ENCODE data around the gene SLC22A17. TPM values are rescaled to one million over a fixed set of nuclear protein-coding genes. Genes with fewer than 3 reads are reported as not detected.
"Not testable (repeated sequence)": the region's sequence is repeated elsewhere in the genome, so short reads cannot be mapped to it uniquely, and the experiment has no call there.

Gene SLC22A17
- total and polyA plus RNA-seq, 9 of the 15 experiments (the other 6 are each of a cell fraction or from before 2014, with no cell fraction given): 0.07 to 0.09 TPM; not detected in 7

DNA sequence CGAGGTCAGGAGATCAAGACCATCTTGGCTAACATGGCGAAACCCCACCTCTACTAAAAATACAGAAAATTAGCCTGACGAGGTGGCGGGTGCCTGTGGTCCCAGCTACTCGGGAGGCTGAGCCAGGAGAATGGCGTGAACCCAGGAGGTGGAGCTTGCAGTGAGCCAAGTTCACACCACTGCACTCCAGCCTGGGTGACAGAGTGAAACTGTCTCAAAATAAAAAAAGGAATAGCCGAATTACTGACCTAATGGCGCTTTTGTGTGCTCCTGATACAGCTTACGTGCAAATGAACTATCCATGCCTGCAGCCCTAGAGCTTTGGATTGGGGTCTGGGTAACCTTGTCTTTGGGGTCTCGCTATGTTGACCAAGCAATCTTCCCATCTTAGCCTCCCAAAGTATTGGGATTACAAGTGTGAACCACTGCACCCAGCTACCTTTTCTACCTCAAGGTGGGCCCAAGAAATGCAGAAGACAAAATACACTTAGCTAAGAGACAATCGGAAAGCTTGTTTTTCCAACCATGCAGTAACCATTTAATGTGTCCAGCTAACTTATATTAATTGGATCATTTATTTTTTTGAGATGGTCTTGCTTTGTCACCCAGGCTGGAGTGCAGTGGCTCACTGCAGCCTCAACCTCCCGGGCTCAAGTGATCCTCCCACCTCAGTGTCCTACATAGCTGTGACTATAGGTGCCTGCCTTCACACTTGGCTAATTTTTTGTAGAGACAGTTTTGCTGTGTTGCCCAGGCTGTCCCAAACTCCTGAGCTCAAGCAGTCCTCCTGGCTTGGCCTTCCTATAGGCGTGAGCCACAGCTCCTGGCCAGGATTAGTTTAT is 26.0 kb downstream of the SLC22A17 start (continued):
- TF ChIP-seq STAT6 (CRISPR knock-in tag; IDR thresholded peaks at IDR 0.05) (no peak), THRA (IDR thresholded peaks at IDR 0.05) (no peak), PHB (CRISPR knock-in tag; IDR thresholded peaks at IDR 0.05) (0 out of 2 replicates have a peak, but pooled peaks have one; percentile 19), PURB (CRISPR knock-in tag; IDR thresholded peaks at IDR 0.05; ENCODE audit: low read depth) (no peak), POLR2G (IDR thresholded peaks at IDR 0.05; ENCODE audit: low read depth, low read length) (peak; percentile 32), FOXP1 (CRISPR knock-in tag; IDR thresholded peaks at IDR 0.05) (no peak), ZNF696 (CRISPR knock-in tag; conservative IDR thresholded peaks at IDR 0.05) (peak; percentile 56; the same call in 1 of the 2 replicates), ZNF253 (CRISPR knock-in tag; conservative IDR thresholded peaks at IDR 0.05) (0 out of 2 replicates have a peak, but pooled peaks have one; percentile 35), POLR2A (conservative IDR thresholded peaks at IDR 0.05) (peak; percentile 68), NFRKB (IDR thresholded peaks at IDR 0.05; ENCODE audit: low read depth) (no peak), POLR2AphosphoS5 (IDR thresholded peaks at IDR 0.05; ENCODE audit: control insufficient read depth, insufficient read depth, low read depth, low read length) (peak; percentile 68; the same call in 1 of the 2 replicates)
- TF ChIP-seq, protein P1, sequence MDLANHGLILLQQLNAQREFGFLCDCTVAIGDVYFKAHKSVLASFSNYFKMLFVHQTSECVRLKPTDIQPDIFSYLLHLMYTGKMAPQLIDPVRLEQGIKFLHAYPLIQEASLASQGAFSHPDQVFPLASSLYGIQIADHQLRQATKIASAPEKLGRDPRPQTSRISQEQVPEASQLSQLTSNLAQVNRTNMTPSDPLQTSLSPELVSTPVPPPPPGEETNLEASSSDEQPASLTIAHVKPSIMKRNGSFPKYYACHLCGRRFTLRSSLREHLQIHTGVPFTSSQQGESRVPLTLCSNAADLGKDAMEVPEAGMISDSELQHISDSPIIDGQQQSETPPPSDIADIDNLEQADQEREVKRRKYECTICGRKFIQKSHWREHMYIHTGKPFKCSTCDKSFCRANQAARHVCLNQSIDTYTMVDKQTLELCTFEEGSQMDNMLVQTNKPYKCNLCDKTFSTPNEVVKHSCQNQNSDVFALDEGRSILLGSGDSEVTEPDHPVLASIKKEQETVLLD (IDR thresholded peaks at IDR 0.05): no peak

GRCh38 chr14:23325746-23326145 is 26.9 kb downstream of the SLC22A17 start:
- H3K4me2 ChIP-seq (ENCODE audit: insufficient read depth, low read length); CTCF ChIA-PET (ENCODE audit: low intra/inter-chr PET ratio); H4K20me1 ChIP-seq (replicated peaks; ENCODE audit: control insufficient read depth, insufficient read depth, low read length); ATAC-seq; H3K9me3 ChIP-seq (replicated peaks; ENCODE audit: control insufficient read depth, insufficient read depth, low read depth, low read length); BruUV-seq (replicated peaks); H3K4me1 ChIP-seq (replicated peaks in 1 of 2; ENCODE audit: control insufficient read depth in 2 of 2, insufficient read depth in 2 of 2, low read length in 2 of 2); DNase-seq (ENCODE audit: extremely low read depth in 1 of 4, low spot score in 3 of 4); H3K27ac ChIP-seq (ENCODE audit: extremely low read depth, low read depth, low read length); H3K9me1 ChIP-seq (ENCODE audit: control insufficient read depth, insufficient read depth, low read length); H3K4me3 ChIP-seq; H3K27me3 ChIP-seq (ENCODE audit: control insufficient read depth in 2 of 2, insufficient read depth in 2 of 2, low read length in 2 of 2); FAIRE-seq; in situ Hi-C loops (cut with MboI); H2AFZ ChIP-seq (ENCODE audit: low read depth, low read length); H3K9ac ChIP-seq (ENCODE audit: insufficient read depth in 1 of 2, low read depth in 2 of 2, low read length in 2 of 2): not testable (repeated sequence)
- Histone ChIP-seq H3K36me3 (ENCODE audit: control insufficient read depth, insufficient read depth, low read length) (peaks cover 43% of the 10 kb centered on the region; the same call in 2 of the 3 replicates), H3K79me2 (ENCODE audit: control insufficient read depth, insufficient read depth, low read length) (peaks cover 29% of the 10 kb centered on the region)
- WGBS (ENCODE audit: insufficient coverage, low coverage, missing lambda C conversion rate): 95% methylated on average over 3 of the region's 5 CpGs
- intact Hi-C loops (cut with micrococcal nuclease): loop anchor here (5.0 to 10.0 kb wide), 3 partner anchors 129 to 558 kb away; partner anchors contain the start of genes OXA1L, THTPA and ZFHX2
- POLR2A ChIA-PET: interaction anchor here (0.6 to 1.6 kb wide), 8 partner anchors 20 to 565 kb away, joined by 3 to 11 read pairs (median 3); partner anchors contain the start of gene OXA1L
